HG02642 (cell line): ENCODE measurements around the gene NECTIN1.

Source experiments
- ATAC-seq: cut with Tn5 transposase; IDR thresholded peaks from one replicate; pipeline ENCODE4 v1.9.1; 2021; ENCODE audit warnings: mild to moderate bottlenecking; ENCODE audit not compliant: unreplicated experiment, poor library complexity

The NECTIN1 gene

GRCh38 chr11:119728651-119729580 lies at the start of gene NECTIN1:
Gene NECTIN1 (minus strand): TSS chr11:119729200. CDS start chr11:119728553, 647 bp downstream.
- peak; percentile 83 for ATAC-seq

GRCh38 chr11:119778391-119779194 lies 49.6 kb upstream of the NECTIN1 start:
- ATAC-seq = no peak

- no peak for ATAC-seq
These were observed 48.9 kb upstream of the NECTIN1 start for GRCh38 chr11:119777940-119778339.

GRCh38 chr11:119776651-119777050 lies 47.7 kb upstream of the NECTIN1 start:
- no peak for ATAC-seq

GRCh38 chr11:119776031-119776636 lies 47.1 kb upstream of the NECTIN1 start:
- ATAC-seq = no peak

GRCh38 chr11:119774172-119774763 lies 45.3 kb upstream of the NECTIN1 start:
- ATAC-seq = no peak

GRCh38 chr11:119772641-119773415 lies 43.8 kb upstream of the NECTIN1 start:
- ATAC-seq = no peak

GRCh38 chr11:119772076-119772475 lies 43.1 kb upstream of the NECTIN1 start:
- no peak for ATAC-seq

- no peak for ATAC-seq
These were observed 42.3 kb upstream of the NECTIN1 start for GRCh38 chr11:119771172-119771770.

- no peak for ATAC-seq
These were observed 36.6 kb upstream of the NECTIN1 start for GRCh38 chr11:119765628-119766027.

- ATAC-seq = no peak
These were observed 35.3 kb upstream of the NECTIN1 start for GRCh38 chr11:119764108-119764868.

- no peak for ATAC-seq
These were observed 34.2 kb upstream of the NECTIN1 start for GRCh38 chr11:119763071-119763728.

GRCh38 chr11:119759747-119760412 lies 30.9 kb upstream of the NECTIN1 start:
- ATAC-seq = no peak

- ATAC-seq = no peak
These were observed 30.3 kb upstream of the NECTIN1 start for GRCh38 chr11:119759324-119759723.

- ATAC-seq = no peak
These were observed 29.3 kb upstream of the NECTIN1 start for GRCh38 chr11:119758291-119758690.

GRCh38 chr11:119757378-119757777 lies 28.4 kb upstream of the NECTIN1 start:
- ATAC-seq = no peak

- ATAC-seq = no peak
These were observed 27.3 kb upstream of the NECTIN1 start for GRCh38 chr11:119756169-119756865.
